Activated CD4-positive, alpha-beta T cell treated with anti-CD3 and anti-CD28 coated beads, Interleukin-2, amount 50 U/mL, for 16 hours (primary cell): Measurements from ENCODE around the gene ASB4.

Experiments used
- DNase-seq: peaks from one replicate; pipeline ENCODE4 v3.0.0-alpha.2; 2020

Gene ASB4

GRCh38 chr7:95558864-95559263, 73.1 kb downstream of the ASB4 start:
- DNase-seq = no peak

- no peak for DNase-seq
These were observed 74.9 kb downstream of the ASB4 start for GRCh38 chr7:95560674-95561073.

GRCh38 chr7:95569720-95570119, 84.0 kb downstream of the ASB4 start:
- DNase-seq = no peak

GRCh38 chr7:95577137-95577536, 91.4 kb downstream of the ASB4 start:
- no peak for DNase-seq

GRCh38 chr7:95578299-95578855, 92.6 kb downstream of the ASB4 start:
- DNase-seq = no peak

GRCh38 chr7:95579318-95579717, 93.6 kb downstream of the ASB4 start:
- DNase-seq = no peak

GRCh38 chr7:95581467-95581866, 95.7 kb downstream of the ASB4 start:
- DNase-seq = no peak

GRCh38 chr7:95582578-95583293, 97.0 kb downstream of the ASB4 start:
- DNase-seq = no peak

GRCh38 chr7:95583834-95584621, 98.3 kb downstream of the ASB4 start:
- no peak for DNase-seq

- no peak for DNase-seq
These were observed 99.2 kb downstream of the ASB4 start for GRCh38 chr7:95584769-95585425.

GRCh38 chr7:95585426-95585789, 99.7 kb downstream of the ASB4 start:
- no peak for DNase-seq

GRCh38 chr7:95586951-95587301, 101.2 kb downstream of the ASB4 start:
- no peak for DNase-seq

GRCh38 chr7:95589031-95589430, 103.3 kb downstream of the ASB4 start:
- DNase-seq = no peak

GRCh38 chr7:95589766-95590165, 104.0 kb downstream of the ASB4 start:
- no peak for DNase-seq
